Activated CD4-positive, alpha-beta T cell treated with anti-CD3 and anti-CD28 coated beads, Interleukin-2, amount 10 ng/mL, durations not matched to agents 24 days and 14 days (primary cell): ENCODE data around the gene ECE1. TPM values are rescaled to one million over a fixed set of nuclear protein-coding genes. Genes with fewer than 3 reads are reported as not detected.

Experiments used
- DNase-seq: peaks from one replicate; pipeline ENCODE4 v3.0.0; 2022
- H3K27ac Mint-ChIP-seq: one replicate; pipeline ENCODE4 v1.8.0; 2022; ENCODE audit warnings: mild to moderate bottlenecking, mixed read lengths
- H3K27me3 Mint-ChIP-seq: one replicate; pipeline ENCODE4 v1.8.0; 2022; ENCODE audit warnings: mixed read lengths
- H3K36me3 Mint-ChIP-seq: one replicate; pipeline ENCODE4 v1.8.0; 2022; ENCODE audit warnings: low read depth, mild to moderate bottlenecking, mixed read lengths
- H3K4me1 Mint-ChIP-seq: one replicate; pipeline ENCODE4 v1.8.0; 2021; ENCODE audit warnings: mixed read lengths
- H3K4me3 Mint-ChIP-seq: one replicate; pipeline ENCODE4 v1.8.0; 2022; ENCODE audit warnings: mild to moderate bottlenecking, moderate library complexity, mixed read lengths
- H3K9me3 Mint-ChIP-seq: one replicate; pipeline ENCODE4 v1.8.0; 2021; ENCODE audit warnings: mixed read lengths
- intact Hi-C: fragments of 100-400 bp; cut with micrococcal nuclease; formaldehyde crosslinking; loops from one replicate; pipeline ENCODE4 v1.15.1; 2023
- total RNA-seq: library from RNA; stranded (reverse); gene quantifications from 2 replicates; pipeline ENCODE4 v1.2.3, GENCODE V29; 2022

The ECE1 gene
- total RNA-seq, 1 donor from 2014 or later: 134 TPM

GRCh38 chr1:21307663-21308305 is 17.5 kb upstream of the ECE1 start:
- peak; percentile 76 for DNase-seq
- intact Hi-C loops: no loop called here
- Mint-ChIP-seq H3K4me1 (peaks cover 47% of the 10 kb centered on the region), H3K4me3 (no peak overlapping the region), H3K36me3 (peaks cover 16% of the 10 kb centered on the region), H3K27me3 (no peaks in the 10 kb centered on the region), H3K9me3 (no peaks in the 10 kb centered on the region), H3K27ac (peak overlapping the region; percentile 69)

GRCh38 chr1:21307210-21307609 is 16.9 kb upstream of the ECE1 start:
- peak overlapping the region; percentile 26 for H3K27ac Mint-ChIP-seq

GRCh38 chr1:21305900-21306189 is 15.6 kb upstream of the ECE1 start:
- no peaks in the 10 kb centered on the region for H3K9me3 Mint-ChIP-seq
- no peaks in the 10 kb centered on the region for H3K27me3 Mint-ChIP-seq
- no peak for DNase-seq
- H3K36me3 Mint-ChIP-seq: peaks cover 13% of the 10 kb centered on the region
- H3K27ac Mint-ChIP-seq: no peak overlapping the region
- intact Hi-C loops: no loop called here
- H3K4me3 Mint-ChIP-seq: no peak overlapping the region
- H3K4me1 Mint-ChIP-seq: peaks cover 48% of the 10 kb centered on the region

More at GRCh38 chr1:21307210-21307609, 16.9 kb upstream of the ECE1 start:
- H3K36me3 Mint-ChIP-seq: peaks cover 16% of the 10 kb centered on the region
- intact Hi-C loops: no loop called here
- no peak for DNase-seq
- H3K27me3 Mint-ChIP-seq: no peaks in the 10 kb centered on the region
- H3K4me3 Mint-ChIP-seq: no peak overlapping the region
- H3K4me1 Mint-ChIP-seq: peaks cover 47% of the 10 kb centered on the region
- no peaks in the 10 kb centered on the region for H3K9me3 Mint-ChIP-seq

- H3K4me1 Mint-ChIP-seq: peaks cover 48% of the 10 kb centered on the region
- no peaks in the 10 kb centered on the region for H3K9me3 Mint-ChIP-seq
- intact Hi-C loops: no loop called here
- H3K27ac Mint-ChIP-seq: peak overlapping the region; percentile 35
- H3K4me3 Mint-ChIP-seq: no peak overlapping the region
- peaks cover 8% of the 10 kb centered on the region for H3K36me3 Mint-ChIP-seq
- H3K27me3 Mint-ChIP-seq: no peaks in the 10 kb centered on the region
- no peak for DNase-seq
These were observed 15.1 kb upstream of the ECE1 start for GRCh38 chr1:21305155-21305899.

GRCh38 chr1:21304488-21304887 is 14.2 kb upstream of the ECE1 start:
- DNase-seq: no peak
- Mint-ChIP-seq H3K27me3 (no peaks in the 10 kb centered on the region), H3K4me1 (peaks cover 50% of the 10 kb centered on the region), H3K36me3 (peaks cover 3% of the 10 kb centered on the region), H3K27ac (peak overlapping the region; percentile 34), H3K4me3 (no peak overlapping the region), H3K9me3 (no peaks in the 10 kb centered on the region)
- intact Hi-C loops: no loop called here

- Mint-ChIP-seq H3K36me3 (peaks cover 9% of the 10 kb centered on the region), H3K4me1 (peaks cover 57% of the 10 kb centered on the region), H3K27me3 (no peaks in the 10 kb centered on the region), H3K27ac (peak overlapping the region; percentile 34), H3K4me3 (no peak overlapping the region), H3K9me3 (no peaks in the 10 kb centered on the region)
- DNase-seq: no peak
- intact Hi-C loops: no loop called here
These were observed 12.8 kb upstream of the ECE1 start for GRCh38 chr1:21302747-21303715.

GRCh38 chr1:21301794-21302440 is 11.7 kb upstream of the ECE1 start:
- Mint-ChIP-seq H3K4me3 (no peak overlapping the region), H3K27ac (peak overlapping the region; percentile 53), H3K9me3 (no peaks in the 10 kb centered on the region), H3K27me3 (no peaks in the 10 kb centered on the region), H3K4me1 (peaks cover 54% of the 10 kb centered on the region), H3K36me3 (peaks cover 11% of the 10 kb centered on the region)
- intact Hi-C loops: no loop called here
- no peak for DNase-seq

GRCh38 chr1:21300774-21301173 is 10.5 kb upstream of the ECE1 start:
- intact Hi-C loops: no loop called here
- H3K4me1 Mint-ChIP-seq: peaks cover 57% of the 10 kb centered on the region
- H3K27me3 Mint-ChIP-seq: no peaks in the 10 kb centered on the region
- no peak overlapping the region for H3K4me3 Mint-ChIP-seq
- H3K27ac Mint-ChIP-seq: peak overlapping the region; percentile 36
- peaks cover 14% of the 10 kb centered on the region for H3K36me3 Mint-ChIP-seq
- no peak for DNase-seq
- H3K9me3 Mint-ChIP-seq: no peaks in the 10 kb centered on the region

- intact Hi-C loops: loop anchor here (10.0 kb wide), 3 partner anchors 485 to 725 kb away; partner anchors contain the start of genes SH2D5 and USP48
These were observed 9.6 kb upstream of the ECE1 start for GRCh38 chr1:21299780-21300395.

GRCh38 chr1:21298981-21299391 is 8.7 kb upstream of the ECE1 start:
- DNase-seq: no peak
- Mint-ChIP-seq H3K36me3 (peaks cover 16% of the 10 kb centered on the region), H3K4me1 (peaks cover 64% of the 10 kb centered on the region), H3K4me3 (peak overlapping the region; percentile 24), H3K27me3 (no peaks in the 10 kb centered on the region), H3K27ac (peak overlapping the region; percentile 88), H3K9me3 (no peaks in the 10 kb centered on the region)
- intact Hi-C loops: loop anchor here (10.0 kb wide), 3 partner anchors 486 to 726 kb away; partner anchors contain the start of genes SH2D5 and USP48

More at GRCh38 chr1:21299780-21300395, 9.6 kb upstream of the ECE1 start:
- Mint-ChIP-seq H3K4me1 (peaks cover 61% of the 10 kb centered on the region), H3K9me3 (no peaks in the 10 kb centered on the region), H3K4me3 (peak overlapping the region; percentile 14), H3K27me3 (no peaks in the 10 kb centered on the region), H3K36me3 (peaks cover 16% of the 10 kb centered on the region), H3K27ac (peak overlapping the region; percentile 88)
- no peak for DNase-seq

GRCh38 chr1:21297975-21298374 is 7.7 kb upstream of the ECE1 start:
- Mint-ChIP-seq H3K27ac (peak overlapping the region; percentile 98), H3K9me3 (no peaks in the 10 kb centered on the region), H3K4me3 (no peak overlapping the region), H3K4me1 (peaks cover 72% of the 10 kb centered on the region), H3K27me3 (no peaks in the 10 kb centered on the region), H3K36me3 (peaks cover 16% of the 10 kb centered on the region)
- DNase-seq: no peak
- intact Hi-C loops: loop anchor here (10.0 kb wide), 3 partner anchors 487 to 727 kb away; partner anchors contain the start of genes SH2D5 and USP48

- Mint-ChIP-seq H3K4me1 (peaks cover 76% of the 10 kb centered on the region), H3K27ac (peak overlapping the region; percentile 98), H3K9me3 (no peaks in the 10 kb centered on the region), H3K27me3 (no peaks in the 10 kb centered on the region), H3K4me3 (peak overlapping the region; percentile 68), H3K36me3 (peaks cover 18% of the 10 kb centered on the region)
- no peak for DNase-seq
- intact Hi-C loops: loop anchor here (10.0 kb wide), 3 partner anchors 488 to 728 kb away; partner anchors contain the start of genes SH2D5 and USP48
These were observed 6.5 kb upstream of the ECE1 start for GRCh38 chr1:21296509-21297354.
